SU-DHL-6 (cell line): ENCODE data around the gene PSKH1.

Experiments
- H2AFZ ChIP-seq: fragments of 200-600 bp; sonication (generic); 2 replicates; pipeline ENCODE4 v1.6.1; 2014; ENCODE audit warnings: low read depth, mild to moderate bottlenecking, moderate library complexity, mixed read lengths, antibody characterized with exemption, low read length; ENCODE audit not compliant: severe bottlenecking
- H3F3A ChIP-seq: fragments of 200-600 bp; shearing (Covaris generic); 2 replicates; pipeline ENCODE4 v1.6.0; 2016; ENCODE audit warnings: antibody characterized with exemption, mild to moderate bottlenecking; ENCODE audit not compliant: insufficient read depth
- H3K27ac ChIP-seq: fragments of 200-600 bp; sonication (generic); 2 replicates; pipeline ENCODE4 v1.5.1; 2016; ENCODE audit warnings: low read depth, mild to moderate bottlenecking, low read length, moderate library complexity, mixed read lengths
- H3K27me3 ChIP-seq: fragments of 200-600 bp; sonication (generic), shearing (Covaris generic); 2 replicates; pipeline ENCODE4 v1.6.0; 2014; ENCODE audit warnings: mild to moderate bottlenecking, low read length
- H3K36me3 ChIP-seq: fragments of 200-600 bp; sonication (generic); 2 replicates; pipeline ENCODE4 v1.6.1; 2014; ENCODE audit warnings: mild to moderate bottlenecking, low read length, mixed read lengths
- H3K4me2 ChIP-seq: fragments of 300-600, 200-600 bp; shearing (Covaris generic), sonication (generic); 2 replicates; pipeline ENCODE4 v1.6.0; 2014; ENCODE audit warnings: low read length, low read depth, mild to moderate bottlenecking; ENCODE audit not compliant: poor library complexity, severe bottlenecking
- H3K4me3 ChIP-seq: fragments of 200-600 bp; sonication (generic); 2 replicates; pipeline ENCODE4 v1.5.1; 2014; ENCODE audit warnings: antibody characterized with exemption, low read length, mild to moderate bottlenecking, mixed read lengths; ENCODE audit not compliant: insufficient read depth, poor library complexity, severe bottlenecking
- H3K79me2 ChIP-seq: fragments of 200-600 bp; sonication (generic); 2 replicates; pipeline ENCODE4 v1.6.1; 2014; ENCODE audit warnings: mild to moderate bottlenecking, low read length, moderate library complexity; ENCODE audit not compliant: insufficient read depth
- H3K9ac ChIP-seq: fragments of 200-600 bp; sonication (generic); 2 replicates; pipeline ENCODE4 v1.7.0; 2014; ENCODE audit warnings: mild to moderate bottlenecking, low read length
- H3K9me2 ChIP-seq: fragments of 200-600 bp; sonication (generic); replicated peaks from 2 replicates; pipeline ENCODE4 v1.6.1; 2014; ENCODE audit warnings: low read length; ENCODE audit not compliant: insufficient read depth
- H3K9me3 ChIP-seq: fragments of 200-600 bp; sonication (generic); 2 replicates; pipeline ENCODE4 v1.6.1; 2014; ENCODE audit warnings: low read length, mixed read lengths; ENCODE audit not compliant: insufficient read depth
- H4K20me1 ChIP-seq: fragments of 200-600 bp; sonication (generic); 2 replicates; pipeline ENCODE4 v1.6.1; 2014; ENCODE audit warnings: low read depth, mild to moderate bottlenecking, antibody characterized with exemption, low read length, moderate library complexity, mixed read lengths
- EZH2phosphoT487 ChIP-seq: fragments of 200-600 bp; sonication (generic), shearing (Covaris generic); conservative IDR thresholded peaks from 2 replicates; pipeline ENCODE4 v1.6.1; 2018; ENCODE audit warnings: mild to moderate bottlenecking, antibody characterized with exemption, low read length, moderate library complexity, mixed read lengths
- TF ChIP-seq, protein P1 (sequence below): fragments of 200-600 bp; sonication (generic); IDR thresholded peaks from one replicate; pipeline ENCODE4 v1.5.1; 2017; ENCODE audit warnings: antibody characterized with exemption, mild to moderate bottlenecking, low read length, moderate library complexity; ENCODE audit not compliant: insufficient read depth, poor library complexity, severe bottlenecking

The PSKH1 gene

GRCh38 chr16:67962135-67962534 lies 69.1 kb downstream of the PSKH1 start:
- Histone ChIP-seq H3K79me2 (no peaks in the 10 kb centered on the region), H3K36me3 (no peaks in the 10 kb centered on the region), H3K9me2 (no peaks in the 10 kb centered on the region), H2AFZ (no peak overlapping the region), H3K27me3 (no peaks in the 10 kb centered on the region), H3K4me3 (no peak overlapping the region), H3F3A (no peaks in the 10 kb centered on the region), H4K20me1 (no peaks in the 10 kb centered on the region), H3K27ac (no peak overlapping the region), H3K9me3 (no peaks in the 10 kb centered on the region), H3K4me2 (no peak overlapping the region), H3K9ac (no peak overlapping the region)
- TF ChIP-seq, protein P1, sequence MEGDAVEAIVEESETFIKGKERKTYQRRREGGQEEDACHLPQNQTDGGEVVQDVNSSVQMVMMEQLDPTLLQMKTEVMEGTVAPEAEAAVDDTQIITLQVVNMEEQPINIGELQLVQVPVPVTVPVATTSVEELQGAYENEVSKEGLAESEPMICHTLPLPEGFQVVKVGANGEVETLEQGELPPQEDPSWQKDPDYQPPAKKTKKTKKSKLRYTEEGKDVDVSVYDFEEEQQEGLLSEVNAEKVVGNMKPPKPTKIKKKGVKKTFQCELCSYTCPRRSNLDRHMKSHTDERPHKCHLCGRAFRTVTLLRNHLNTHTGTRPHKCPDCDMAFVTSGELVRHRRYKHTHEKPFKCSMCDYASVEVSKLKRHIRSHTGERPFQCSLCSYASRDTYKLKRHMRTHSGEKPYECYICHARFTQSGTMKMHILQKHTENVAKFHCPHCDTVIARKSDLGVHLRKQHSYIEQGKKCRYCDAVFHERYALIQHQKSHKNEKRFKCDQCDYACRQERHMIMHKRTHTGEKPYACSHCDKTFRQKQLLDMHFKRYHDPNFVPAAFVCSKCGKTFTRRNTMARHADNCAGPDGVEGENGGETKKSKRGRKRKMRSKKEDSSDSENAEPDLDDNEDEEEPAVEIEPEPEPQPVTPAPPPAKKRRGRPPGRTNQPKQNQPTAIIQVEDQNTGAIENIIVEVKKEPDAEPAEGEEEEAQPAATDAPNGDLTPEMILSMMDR, result no peak
- no peak for TF ChIP-seq EZH2phosphoT487

GRCh38 chr16:67963292-67963661 lies 70.2 kb downstream of the PSKH1 start:
- TF ChIP-seq, protein P1, result no peak
- no peak for TF ChIP-seq EZH2phosphoT487
- H3K27me3 ChIP-seq, result no peaks in the 10 kb centered on the region
- no peaks in the 10 kb centered on the region for H3K79me2 ChIP-seq
- H4K20me1 ChIP-seq, result no peaks in the 10 kb centered on the region
- H3K9me3 ChIP-seq, result no peaks in the 10 kb centered on the region
- no peaks in the 10 kb centered on the region for H3K9me2 ChIP-seq
- no peak overlapping the region for H3K9ac ChIP-seq
- H2AFZ ChIP-seq, result no peak overlapping the region
- H3K4me3 ChIP-seq, result no peak overlapping the region
- no peak overlapping the region for H3K4me2 ChIP-seq
- H3K36me3 ChIP-seq, result no peaks in the 10 kb centered on the region
- H3F3A ChIP-seq, result no peaks in the 10 kb centered on the region
- no peak overlapping the region for H3K27ac ChIP-seq

DNA sequence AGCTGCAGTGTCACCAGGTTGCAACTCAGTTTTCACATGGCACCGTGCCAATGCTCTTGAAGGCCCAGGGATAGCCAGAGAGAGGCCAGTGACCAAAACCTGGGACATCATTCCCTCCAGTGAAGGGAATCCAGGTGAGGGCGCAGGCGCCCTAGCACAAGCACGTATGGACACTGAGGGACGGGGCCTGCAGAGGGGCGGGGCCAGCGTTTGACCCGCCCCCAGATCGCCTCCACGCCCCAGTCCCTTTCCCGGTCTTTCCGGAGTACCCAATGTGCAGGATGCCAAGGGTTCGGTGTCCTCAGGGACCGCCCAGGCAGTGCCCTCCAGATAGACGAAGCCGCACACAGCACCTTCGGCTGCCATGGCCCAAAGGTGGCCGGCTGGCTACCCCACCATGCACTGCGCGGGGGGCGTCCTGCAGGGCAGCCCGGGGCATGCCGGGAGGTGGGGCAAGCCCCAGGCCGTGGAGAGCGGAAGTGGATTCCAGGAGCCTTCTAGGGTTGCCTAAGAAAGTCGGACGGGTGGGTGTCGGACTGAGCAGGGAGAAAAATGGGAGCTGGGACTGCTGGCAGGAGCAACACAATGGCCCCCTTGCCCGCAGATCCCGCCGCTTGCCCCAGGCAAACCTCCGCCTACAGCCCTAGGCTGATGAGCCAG lies 70.7 kb downstream of the PSKH1 start:
- Histone ChIP-seq H3K9ac (no peak overlapping the region), H2AFZ (no peak overlapping the region), H3F3A (no peaks in the 10 kb centered on the region), H3K36me3 (no peaks in the 10 kb centered on the region), H3K27ac (no peak overlapping the region), H3K27me3 (no peaks in the 10 kb centered on the region), H3K79me2 (no peaks in the 10 kb centered on the region), H3K4me2 (no peak overlapping the region), H3K9me3 (no peaks in the 10 kb centered on the region), H3K4me3 (no peak overlapping the region), H3K9me2 (no peaks in the 10 kb centered on the region), H4K20me1 (no peaks in the 10 kb centered on the region)
- TF ChIP-seq, protein P1, result no peak
- TF ChIP-seq EZH2phosphoT487, result no peak
